GM19035 (cell line): ENCODE data around the gene YPEL2.

Source experiments
- ATAC-seq: cut with Tn5 transposase; IDR thresholded peaks from one replicate; pipeline ENCODE4 v1.9.1; 2021; ENCODE audit not compliant: unreplicated experiment

YPEL2 gene

GRCh38 chr17:59330053-59330942 is 1.2 kb upstream of the YPEL2 start:
- no peak for ATAC-seq

GRCh38 chr17:59331929-59332748 is 684 bp downstream of the YPEL2 start:
- peak; percentile 32 for ATAC-seq

GRCh38 chr17:59332749-59333377 is 1.4 kb downstream of the YPEL2 start:
- ATAC-seq: no peak

GRCh38 chr17:59333836-59334235 is 2.4 kb downstream of the YPEL2 start:
- no peak for ATAC-seq

- no peak for ATAC-seq
Measured at GRCh38 chr17:59335685-59336084, 4.2 kb downstream of the YPEL2 start.

GRCh38 chr17:59337741-59338299 is 6.4 kb downstream of the YPEL2 start:
- no peak for ATAC-seq

- ATAC-seq: no peak
Measured at GRCh38 chr17:59338498-59338897, 7.0 kb downstream of the YPEL2 start.

GRCh38 chr17:59341922-59342321 is 10.5 kb downstream of the YPEL2 start:
- ATAC-seq: no peak

- ATAC-seq: no peak
Measured at GRCh38 chr17:59342681-59343131, 11.3 kb downstream of the YPEL2 start.

- no peak for ATAC-seq
Measured at GRCh38 chr17:59345476-59345875, 14.0 kb downstream of the YPEL2 start.

GRCh38 chr17:59346341-59346740 is 14.9 kb downstream of the YPEL2 start:
- ATAC-seq: no peak

- ATAC-seq: no peak
Measured at GRCh38 chr17:59346876-59347407, 15.5 kb downstream of the YPEL2 start.

- no peak for ATAC-seq
Measured at GRCh38 chr17:59347975-59348391, 16.5 kb downstream of the YPEL2 start.

- ATAC-seq: no peak
Measured at GRCh38 chr17:59349178-59349577, 17.7 kb downstream of the YPEL2 start.

GRCh38 chr17:59353106-59353854 is 21.8 kb downstream of the YPEL2 start:
- no peak for ATAC-seq

- ATAC-seq: no peak
Measured at GRCh38 chr17:59353936-59354755, 22.7 kb downstream of the YPEL2 start.

GRCh38 chr17:59355030-59355701 is 23.7 kb downstream of the YPEL2 start:
- ATAC-seq: no peak

- no peak for ATAC-seq
Measured at GRCh38 chr17:59355702-59356325, 24.4 kb downstream of the YPEL2 start.
